Measurements from ENCODE around the gene IL11RA.

Gene IL11RA

GRCh38 chr9:34691936-34692315 lies 39.9 kb downstream of the IL11RA start:
- H3K27me3 ChIP-seq (ENCODE audit: insufficient read depth, poor library complexity, severe bottlenecking): no peaks in the 10 kb centered on the region
- H3K27ac ChIP-seq (ENCODE audit: poor library complexity, severe bottlenecking): no peak overlapping the region
- H3K4me3 ChIP-seq (ENCODE audit: severe bottlenecking): no peak overlapping the region
- ATAC-seq (ENCODE audit: low read depth) (no peak), DNase-seq (ENCODE audit: low spot score) (no peak)
- H3K4me1 ChIP-seq (ENCODE audit: insufficient read depth, poor library complexity, severe bottlenecking): no peaks in the 10 kb centered on the region
- H3K9me3 ChIP-seq (ENCODE audit: severe bottlenecking): no peaks in the 10 kb centered on the region
- H3K36me3 ChIP-seq (ENCODE audit: low read depth): no peaks in the 10 kb centered on the region
- no peak for TF ChIP-seq CTCF (IDR thresholded peaks at IDR 0.05; ENCODE audit: poor library complexity, severe bottlenecking)

GRCh38 chr9:34693560-34693959 lies 41.6 kb downstream of the IL11RA start:
- no peak for ATAC-seq (ENCODE audit: low read depth)
- H3K4me1 ChIP-seq (ENCODE audit: insufficient read depth, poor library complexity, severe bottlenecking): no peaks in the 10 kb centered on the region

GRCh38 chr9:34694811-34695210 lies 42.8 kb downstream of the IL11RA start:
- Histone ChIP-seq H3K36me3 (ENCODE audit: low read depth) (no peaks in the 10 kb centered on the region), H3K27ac (ENCODE audit: poor library complexity, severe bottlenecking) (no peak overlapping the region), H3K4me1 (ENCODE audit: insufficient read depth, poor library complexity, severe bottlenecking) (no peaks in the 10 kb centered on the region), H3K9me3 (ENCODE audit: severe bottlenecking) (no peaks in the 10 kb centered on the region), H3K4me3 (ENCODE audit: severe bottlenecking) (no peak overlapping the region), H3K27me3 (ENCODE audit: insufficient read depth, poor library complexity, severe bottlenecking) (no peaks in the 10 kb centered on the region)
- no peak for TF ChIP-seq CTCF (IDR thresholded peaks at IDR 0.05; ENCODE audit: poor library complexity, severe bottlenecking)
- DNase-seq (ENCODE audit: low spot score) (no peak), ATAC-seq (ENCODE audit: low read depth) (no peak)

More at GRCh38 chr9:34693560-34693959, 41.6 kb downstream of the IL11RA start:
- Histone ChIP-seq H3K9me3 (ENCODE audit: severe bottlenecking) (no peaks in the 10 kb centered on the region), H3K36me3 (ENCODE audit: low read depth) (no peaks in the 10 kb centered on the region), H3K27ac (ENCODE audit: poor library complexity, severe bottlenecking) (no peak overlapping the region), H3K27me3 (ENCODE audit: insufficient read depth, poor library complexity, severe bottlenecking) (no peaks in the 10 kb centered on the region), H3K4me3 (ENCODE audit: severe bottlenecking) (no peak overlapping the region)
- DNase-seq (ENCODE audit: low spot score): no peak
- no peak for TF ChIP-seq CTCF (IDR thresholded peaks at IDR 0.05; ENCODE audit: poor library complexity, severe bottlenecking)

GRCh38 chr9:34701023-34701768 lies 49.2 kb downstream of the IL11RA start:
- no peaks in the 10 kb centered on the region for H3K36me3 ChIP-seq (ENCODE audit: low read depth)
- peak; percentile 80 for TF ChIP-seq CTCF (IDR thresholded peaks at IDR 0.05; ENCODE audit: poor library complexity, severe bottlenecking)
- ATAC-seq (ENCODE audit: low read depth) (peak; percentile 85), DNase-seq (ENCODE audit: low spot score) (no peak)
- no peaks in the 10 kb centered on the region for H3K27me3 ChIP-seq (ENCODE audit: insufficient read depth, poor library complexity, severe bottlenecking)
- peak overlapping the region; percentile 38 for H3K4me3 ChIP-seq (ENCODE audit: severe bottlenecking)
- H3K27ac ChIP-seq (ENCODE audit: poor library complexity, severe bottlenecking): no peak overlapping the region
- no peaks in the 10 kb centered on the region for H3K4me1 ChIP-seq (ENCODE audit: insufficient read depth, poor library complexity, severe bottlenecking)
- H3K9me3 ChIP-seq (ENCODE audit: severe bottlenecking): no peaks in the 10 kb centered on the region

All from RWPE2 (cell line).